ENCODE measurements around the gene KCNH5.

DNA sequence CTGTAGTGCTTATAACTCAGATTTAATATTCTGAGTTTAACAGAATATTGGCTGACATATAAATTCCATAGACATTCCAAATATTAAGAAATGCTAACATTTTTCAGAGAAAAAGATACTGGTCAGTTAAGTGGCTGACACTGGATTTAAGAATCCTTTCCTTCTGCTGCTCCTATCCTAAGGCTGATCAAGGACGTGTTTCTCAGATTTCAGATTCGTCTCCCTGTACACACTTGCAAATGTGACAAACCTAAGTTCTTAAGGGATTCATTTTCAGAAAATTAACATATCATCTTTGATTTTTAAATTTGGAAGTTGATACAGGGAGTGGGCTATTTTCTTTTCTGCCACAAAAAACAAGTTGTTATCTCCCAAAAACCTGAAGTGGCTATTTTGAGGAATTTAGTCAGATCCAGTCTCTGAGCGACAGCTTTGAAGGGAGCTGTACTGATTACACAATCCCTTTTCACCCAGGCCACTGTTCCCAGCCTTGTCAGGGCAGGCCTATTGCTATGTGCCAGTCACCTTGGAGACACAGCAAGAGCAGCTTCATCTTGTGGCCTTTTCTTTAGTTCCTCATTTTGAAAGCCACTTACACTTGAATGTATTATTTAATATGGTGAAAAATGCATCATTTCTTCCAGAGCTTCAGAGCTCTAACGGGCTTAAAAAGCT is 370.6 kb downstream of the KCNH5 start:
- TF ChIP-seq, protein P1, sequence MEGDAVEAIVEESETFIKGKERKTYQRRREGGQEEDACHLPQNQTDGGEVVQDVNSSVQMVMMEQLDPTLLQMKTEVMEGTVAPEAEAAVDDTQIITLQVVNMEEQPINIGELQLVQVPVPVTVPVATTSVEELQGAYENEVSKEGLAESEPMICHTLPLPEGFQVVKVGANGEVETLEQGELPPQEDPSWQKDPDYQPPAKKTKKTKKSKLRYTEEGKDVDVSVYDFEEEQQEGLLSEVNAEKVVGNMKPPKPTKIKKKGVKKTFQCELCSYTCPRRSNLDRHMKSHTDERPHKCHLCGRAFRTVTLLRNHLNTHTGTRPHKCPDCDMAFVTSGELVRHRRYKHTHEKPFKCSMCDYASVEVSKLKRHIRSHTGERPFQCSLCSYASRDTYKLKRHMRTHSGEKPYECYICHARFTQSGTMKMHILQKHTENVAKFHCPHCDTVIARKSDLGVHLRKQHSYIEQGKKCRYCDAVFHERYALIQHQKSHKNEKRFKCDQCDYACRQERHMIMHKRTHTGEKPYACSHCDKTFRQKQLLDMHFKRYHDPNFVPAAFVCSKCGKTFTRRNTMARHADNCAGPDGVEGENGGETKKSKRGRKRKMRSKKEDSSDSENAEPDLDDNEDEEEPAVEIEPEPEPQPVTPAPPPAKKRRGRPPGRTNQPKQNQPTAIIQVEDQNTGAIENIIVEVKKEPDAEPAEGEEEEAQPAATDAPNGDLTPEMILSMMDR (IDR thresholded peaks at IDR 0.05; ENCODE audit: poor library complexity): no peak
- TF ChIP-seq EZH2 (IDR thresholded peaks at IDR 0.05; ENCODE audit: borderline replicate concordance): no peak
- TF ChIP-seq EZH2phosphoT487 (IDR thresholded peaks at IDR 0.05; ENCODE audit: low read depth, severe bottlenecking, unreplicated experiment): no peak

Measured in hepatocyte (in vitro differentiated cells).